ENCODE measurements around the gene DLG1.
A peak's percentile ranks its signal among the peaks of the same experiment; 100 is the strongest.

DLG1 gene

GRCh38 chr3:197317250-197317963 is 19.0 kb upstream of the DLG1 start:
- DNase-seq = no peak

GRCh38 chr3:197312431-197312830 is 14.0 kb upstream of the DLG1 start:
- DNase-seq = no peak

GRCh38 chr3:197311591-197311990 is 13.2 kb upstream of the DLG1 start:
- no peak for DNase-seq

GRCh38 chr3:197309528-197310361 is 11.3 kb upstream of the DLG1 start:
- peak in 1 of 2 experiments; percentile 78 for DNase-seq

- DNase-seq = no peak
These were observed 10.2 kb upstream of the DLG1 start for GRCh38 chr3:197308591-197308990.

GRCh38 chr3:197306374-197307086 is 8.1 kb upstream of the DLG1 start:
- peak; percentile 22 to 80 for DNase-seq

- no peak for DNase-seq
These were observed 7.4 kb upstream of the DLG1 start for GRCh38 chr3:197305854-197306253.

GRCh38 chr3:197303452-197303851 is 5.0 kb upstream of the DLG1 start:
- no peak for DNase-seq

GRCh38 chr3:197302696-197303341 is 4.4 kb upstream of the DLG1 start:
- peak in 1 of 2 experiments; percentile 32 for DNase-seq

- no peak for DNase-seq
These were observed 3.6 kb upstream of the DLG1 start for GRCh38 chr3:197302033-197302432.

- DNase-seq = no peak
These were observed 1.9 kb upstream of the DLG1 start for GRCh38 chr3:197300361-197300760.

- DNase-seq = no peak
These were observed 788 bp upstream of the DLG1 start for GRCh38 chr3:197298945-197299854.

GRCh38 chr3:197297476-197298340 is 704 bp downstream of the DLG1 start:
- DNase-seq = peak; percentile 72 to 85

- no peak for DNase-seq
These were observed 1.4 kb downstream of the DLG1 start for GRCh38 chr3:197297002-197297401.

- DNase-seq = no peak
These were observed 1.9 kb downstream of the DLG1 start for GRCh38 chr3:197296545-197296944.

- no peak for DNase-seq
These were observed 2.5 kb downstream of the DLG1 start for GRCh38 chr3:197295871-197296270.

GRCh38 chr3:197293605-197294237 is 4.7 kb downstream of the DLG1 start:
- DNase-seq = no peak

- no peak for DNase-seq
These were observed 5.8 kb downstream of the DLG1 start for GRCh38 chr3:197292648-197293047.

- DNase-seq = no peak
These were observed 6.2 kb downstream of the DLG1 start for GRCh38 chr3:197292083-197292646.

GRCh38 chr3:197289726-197290125 is 8.7 kb downstream of the DLG1 start:
- DNase-seq = no peak
